GM18502 (cell line): Measurements from ENCODE around the gene MESD.

Source experiments
- ATAC-seq: cut with Tn5 transposase; IDR thresholded peaks from one replicate; pipeline ENCODE4 v1.9.1; 2021; ENCODE audit warnings: mild to moderate bottlenecking; ENCODE audit not compliant: unreplicated experiment, poor library complexity

The MESD gene

GRCh38 chr15:80918196-80918783 is 71.3 kb downstream of the MESD start:
- no peak for ATAC-seq

GRCh38 chr15:80916056-80916455 is 73.6 kb downstream of the MESD start:
- no peak for ATAC-seq

GRCh38 chr15:80915472-80915871 is 74.1 kb downstream of the MESD start:
- no peak for ATAC-seq

GRCh38 chr15:80913541-80913940 is 76.1 kb downstream of the MESD start:
- no peak for ATAC-seq

GRCh38 chr15:80912673-80913072 is 76.9 kb downstream of the MESD start:
- ATAC-seq: no peak

GRCh38 chr15:80911821-80912220 is 77.8 kb downstream of the MESD start:
- ATAC-seq: no peak

GRCh38 chr15:80906159-80906766 is 83.4 kb downstream of the MESD start:
- ATAC-seq: no peak

- ATAC-seq: no peak
These were observed 84.6 kb downstream of the MESD start for GRCh38 chr15:80904998-80905397.

- ATAC-seq: no peak
These were observed 87.3 kb downstream of the MESD start for GRCh38 chr15:80902298-80902801.

GRCh38 chr15:80898040-80898439 is 91.6 kb downstream of the MESD start:
- no peak for ATAC-seq
